ENCODE data around the gene MAPK9. TPM values are rescaled to one million over a fixed set of nuclear protein-coding genes. Genes with fewer than 3 reads are reported as not detected.

MAPK9 gene
- total RNA-seq, 1 experiment from 2014 or later = 38.6 TPM

- no peak overlapping the region for H2BK15ac ChIP-seq (ENCODE audit: low read depth, low read length)
- Mint-ChIP-seq H3K27me3 (ENCODE audit: low read depth) (no peaks in the 10 kb centered on the region), H3K27ac (peak overlapping the region in 1 of 3 experiments; percentile 86; a peak in 2 of 7 replicates), H3K4me1 (peaks cover 25 to 30% of the 10 kb centered on the region in 2 experiments), H3K36me3 (ENCODE audit: insufficient read depth in 1 of 3, low read depth in 3 of 3) (peaks cover 81 to 86% (median 84%) of the 10 kb centered on the region in 3 experiments), H3K9me3 (peaks cover 3 to 7% of the 10 kb centered on the region in 2 experiments; a peak in 3 of 5 replicates), H3K4me3 (no peak overlapping the region; a peak in 1 of 5 replicates)
- no peak for DNase-seq
- H4K20me1 ChIP-seq (ENCODE audit: control insufficient read depth, insufficient read depth, insufficient read length) = no peaks in the 10 kb centered on the region
- no peak overlapping the region for H3K4ac ChIP-seq (ENCODE audit: low read depth, low read length)
- no peak overlapping the region for H3K14ac ChIP-seq (ENCODE audit: insufficient read depth, low read length)
- H3K4me1 ChIP-seq (ENCODE audit: insufficient read depth, low read length) = peaks cover 7% of the 10 kb centered on the region
- no peak overlapping the region for H2BK5ac ChIP-seq (ENCODE audit: insufficient read length, low read length)
- H3K27me3 ChIP-seq (ENCODE audit: insufficient read depth, low read length) = no peaks in the 10 kb centered on the region
- H3K23me2 ChIP-seq (ENCODE audit: insufficient read length, low read depth, low read length, poor library complexity, severe bottlenecking) = no peaks in the 10 kb centered on the region
- H3K9ac ChIP-seq (ENCODE audit: extremely low read depth, insufficient read length, low read length) = no peak overlapping the region
- no peak overlapping the region for H4K5ac ChIP-seq (ENCODE audit: insufficient read length, low read depth, low read length)
- H3K18ac ChIP-seq (ENCODE audit: insufficient read length, low read depth, low read length) = no peak overlapping the region
- H3K4me2 ChIP-seq (ENCODE audit: insufficient read depth, insufficient read length, low read length) = no peak overlapping the region
- H3K27ac ChIP-seq (ENCODE audit: insufficient read length, low read depth, low read length) = no peak overlapping the region
- no peak overlapping the region for H3K23ac ChIP-seq (ENCODE audit: insufficient read length, low read depth, low read length)
- H3K79me1 ChIP-seq (ENCODE audit: insufficient read depth, low read depth, low read length, poor library complexity, severe bottlenecking) = no peaks in the 10 kb centered on the region
- no peaks in the 10 kb centered on the region for H3K79me2 ChIP-seq (ENCODE audit: insufficient read depth, low read length)
- H3K56ac ChIP-seq (ENCODE audit: insufficient read length, low read depth, low read length) = no peak overlapping the region
- H2AK5ac ChIP-seq (ENCODE audit: insufficient read length, low read length) = no peak overlapping the region
- H2BK20ac ChIP-seq (ENCODE audit: low read depth, low read length, poor library complexity, severe bottlenecking) = no peak overlapping the region
- no peak for TF ChIP-seq CTCF (conservative IDR thresholded peaks at IDR 0.05)
- H2BK12ac ChIP-seq (ENCODE audit: insufficient read length, low read depth, low read length) = no peak overlapping the region
- no peaks in the 10 kb centered on the region for H3K9me3 ChIP-seq (ENCODE audit: control insufficient read depth, low read depth, low read length)
- H2BK120ac ChIP-seq (ENCODE audit: low read depth, low read length, poor library complexity, severe bottlenecking) = no peak overlapping the region
- H4K8ac ChIP-seq (replicated peaks; ENCODE audit: insufficient read length, low read depth, low read length) = no peak overlapping the region
- no peak overlapping the region for H2AFZ ChIP-seq (ENCODE audit: low read length)
- no peak overlapping the region for H4K91ac ChIP-seq (ENCODE audit: insufficient read length, low read depth, low read length)
- H3T11ph ChIP-seq (ENCODE audit: low read length) = no peak overlapping the region
- WGBS (ENCODE audit: extremely low coverage, insufficient read length, low lambda C conversion rate) = no CpG with 5 or more reads among the region's 6 CpGs
Observed at GRCh38 chr5:180334176-180334575, 42.3 kb upstream of the MAPK9 start.

All from H9 (cell line).